ENCODE measurements around the gene DYNLL1.
"Not testable (repeated sequence)": the region's sequence is repeated elsewhere in the genome, so short reads cannot be mapped to it uniquely, and the experiment has no call there.

The DYNLL1 gene

GRCh38 chr12:120508537-120508936 is 12.6 kb downstream of the DYNLL1 start:
- no peak for DNase-seq (ENCODE audit: low read depth in 3 of 3)

- DNase-seq (ENCODE audit: low read depth in 3 of 3): no peak
These were observed 18.1 kb downstream of the DYNLL1 start for GRCh38 chr12:120514002-120514401.

DNA sequence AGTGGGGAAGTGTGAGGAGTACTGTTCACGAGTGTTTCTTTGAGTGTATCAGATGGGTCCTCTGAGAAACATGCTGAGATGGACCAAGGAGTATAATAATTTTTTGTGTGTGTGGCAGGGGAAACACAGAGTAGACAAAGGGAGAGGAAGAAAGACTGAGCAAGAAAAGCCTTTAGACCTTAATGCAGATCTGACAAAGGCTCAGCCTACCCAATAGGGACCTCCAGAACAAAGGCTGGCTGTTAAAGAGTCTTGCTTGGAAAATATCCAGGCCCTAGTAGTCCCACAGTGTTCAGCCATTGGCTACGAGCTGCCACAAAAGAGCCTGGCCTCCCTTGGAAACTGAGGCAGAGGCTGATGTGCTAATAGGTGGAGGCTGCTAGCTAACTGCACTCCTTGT is 19.6 kb downstream of the DYNLL1 start:
- no peak for DNase-seq (ENCODE audit: low read depth in 3 of 3)

DNA sequence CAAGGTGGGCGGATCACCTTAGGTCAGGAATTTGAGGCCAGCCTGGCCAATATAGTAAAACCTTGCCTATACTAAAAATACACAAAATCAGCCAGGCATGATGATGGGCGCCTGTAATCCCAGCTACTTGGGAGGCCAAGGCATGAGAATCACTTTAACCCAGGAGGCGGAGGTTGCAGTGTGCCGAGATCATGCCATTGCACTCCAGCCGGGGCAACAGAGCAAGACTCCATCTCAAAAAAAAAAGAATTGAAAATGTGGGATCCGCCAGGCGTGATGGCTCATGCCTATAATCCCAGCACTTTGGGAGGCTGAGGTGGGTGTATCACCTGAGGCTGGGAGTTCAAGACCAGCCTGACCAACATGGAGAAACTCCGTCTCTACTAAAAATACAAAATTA is 23.4 kb downstream of the DYNLL1 start:
- DNase-seq (ENCODE audit: low read depth in 3 of 3): not testable (repeated sequence)

- DNase-seq (ENCODE audit: low read depth in 3 of 3): no peak
These were observed 26.7 kb downstream of the DYNLL1 start for GRCh38 chr12:120522568-120522967.

DNA sequence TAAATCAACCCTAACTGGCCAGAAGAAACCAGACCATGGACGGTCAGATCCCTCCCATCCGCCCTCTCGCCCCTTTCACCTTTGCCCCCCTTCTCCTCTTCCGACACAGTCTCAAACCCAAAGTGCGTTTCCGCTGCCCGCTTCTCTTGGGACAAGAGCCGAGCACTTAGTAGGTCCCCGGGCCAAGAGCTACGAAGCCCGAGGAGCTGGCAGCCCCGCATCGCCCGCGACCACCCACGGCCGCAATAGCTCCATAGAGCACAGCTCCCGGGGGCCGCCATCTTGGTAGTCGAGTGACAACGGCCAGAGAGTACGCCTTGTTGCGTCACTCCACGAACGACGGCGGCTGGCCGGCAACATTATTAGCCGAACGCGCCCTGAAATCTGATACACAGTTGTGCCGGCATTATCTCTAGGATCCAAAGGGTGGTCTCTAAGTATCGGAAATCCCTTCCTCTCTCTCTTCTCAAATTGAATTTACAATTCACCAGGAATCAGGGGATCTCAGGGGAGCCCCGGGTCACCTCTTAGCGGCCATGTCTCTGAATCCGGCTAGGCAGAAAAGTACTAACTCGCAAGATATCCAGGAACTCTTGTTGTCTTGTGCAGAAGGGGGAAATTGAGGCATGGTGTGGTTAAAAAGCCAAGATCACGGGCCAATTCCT is 33.1 kb downstream of the DYNLL1 start, which contains the start of gene COQ5:
TSS of gene COQ5 (minus strand) at position 298 of the 665 bp plus-strand sequence. CDS start at position 281, 17 bp downstream.
- peak; percentile 67 to 79 (median 71) for DNase-seq (ENCODE audit: low read depth in 3 of 3)

- no peak for DNase-seq (ENCODE audit: low read depth in 3 of 3)
These were observed 33.9 kb downstream of the DYNLL1 start for GRCh38 chr12:120529641-120530417.

DNA sequence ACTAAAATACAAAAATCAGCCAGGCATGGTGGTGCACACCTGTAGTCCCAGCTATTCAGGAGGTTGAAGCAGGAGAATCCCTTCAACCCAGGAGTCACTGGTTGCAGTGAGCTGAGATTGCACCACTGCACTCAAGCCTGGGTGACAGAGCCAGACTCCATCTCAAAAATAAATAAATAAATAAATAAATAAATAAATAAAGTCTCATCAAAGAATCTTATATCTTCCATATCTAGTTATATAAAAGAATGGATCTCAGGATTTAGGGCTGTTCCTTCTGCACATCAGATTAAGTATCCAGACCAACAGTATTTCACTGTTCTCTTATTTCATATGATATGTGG is 34.5 kb downstream of the DYNLL1 start:
- DNase-seq (ENCODE audit: low read depth in 3 of 3): not testable (repeated sequence)

GRCh38 chr12:120532701-120533238 is 36.9 kb downstream of the DYNLL1 start:
- no peak for DNase-seq (ENCODE audit: low read depth in 3 of 3)

GRCh38 chr12:120534203-120534702 is 38.3 kb downstream of the DYNLL1 start, which contains the start of gene RNF10:
Gene RNF10 (plus strand): TSS chr12:120534356. CDS start chr12:120534812, 456 bp downstream.
- peak in 2 of 3 donors; percentile 48 to 64 for DNase-seq (ENCODE audit: low read depth in 3 of 3)

- peak in 2 of 3 donors; percentile 20 to 50 for DNase-seq (ENCODE audit: low read depth in 3 of 3)
These were observed 39.1 kb downstream of the DYNLL1 start for GRCh38 chr12:120534703-120535655.

GRCh38 chr12:120536064-120536791 is 40.3 kb downstream of the DYNLL1 start:
- DNase-seq (ENCODE audit: low read depth in 3 of 3): peak in 1 of 3 donors; percentile 9

DNA sequence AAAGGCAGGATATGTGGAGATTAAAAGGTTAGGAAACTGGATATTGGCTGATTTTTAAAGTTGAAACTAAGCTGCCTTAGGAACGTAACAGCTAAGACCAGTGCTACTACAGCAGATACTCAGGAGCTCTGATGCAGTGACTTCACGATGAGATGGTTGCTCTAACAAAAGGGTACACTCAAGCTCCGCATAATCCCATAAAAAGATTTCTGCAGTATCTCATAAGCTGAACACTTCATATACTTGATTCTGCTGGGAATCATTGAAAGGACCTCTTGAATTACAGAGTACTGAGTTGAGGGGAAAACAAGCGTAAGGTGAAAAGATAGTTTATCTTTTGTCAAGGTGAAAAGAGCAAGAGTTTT is 41.9 kb downstream of the DYNLL1 start:
- DNase-seq (ENCODE audit: low read depth in 3 of 3): no peak

GRCh38 chr12:120538281-120539156 is 42.6 kb downstream of the DYNLL1 start:
- no peak for DNase-seq (ENCODE audit: low read depth in 3 of 3)

DNA sequence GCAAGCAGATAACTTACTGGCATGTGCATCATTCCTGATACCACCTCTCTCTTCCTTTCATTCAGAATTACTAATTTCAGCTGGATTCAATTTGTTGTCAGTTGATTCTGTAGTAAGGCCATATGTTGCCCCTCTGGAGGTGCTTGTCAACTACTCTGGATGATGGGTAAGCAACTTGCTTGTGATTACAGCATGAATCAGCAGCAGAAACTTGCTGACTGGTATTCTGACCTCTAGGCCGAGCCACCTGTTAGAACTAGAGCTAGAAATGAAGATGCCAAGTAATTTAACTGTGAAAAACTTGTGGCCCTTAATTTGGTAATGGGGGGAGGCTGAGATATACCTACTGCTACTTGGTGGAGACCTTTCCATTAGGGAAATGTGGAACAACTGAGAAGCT is 43.4 kb downstream of the DYNLL1 start:
- DNase-seq (ENCODE audit: low read depth in 3 of 3): no peak

- no peak for DNase-seq (ENCODE audit: low read depth in 3 of 3)
These were observed 44.5 kb downstream of the DYNLL1 start for GRCh38 chr12:120540445-120540844.

DNA sequence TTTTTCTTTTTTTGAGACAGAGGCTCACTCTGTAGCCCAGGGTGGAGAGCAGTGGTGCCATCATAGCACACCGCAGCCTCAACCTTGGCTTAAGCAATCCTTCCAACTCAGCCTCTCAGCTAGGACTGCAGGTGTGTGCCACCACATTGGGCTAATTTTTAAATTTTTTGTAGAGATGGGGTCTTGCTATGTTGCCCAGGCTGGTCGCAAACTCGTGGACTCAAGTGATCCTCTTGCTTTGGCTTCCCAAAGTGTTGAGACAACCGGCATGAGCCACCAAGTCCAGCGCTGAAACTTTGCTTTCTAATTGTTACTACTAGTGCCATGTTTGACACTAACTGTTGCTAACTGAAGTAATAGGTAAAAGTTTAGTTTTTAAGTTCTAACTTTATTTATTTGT is 46.3 kb downstream of the DYNLL1 start:
- no peak for DNase-seq (ENCODE audit: low read depth in 3 of 3)

DNA sequence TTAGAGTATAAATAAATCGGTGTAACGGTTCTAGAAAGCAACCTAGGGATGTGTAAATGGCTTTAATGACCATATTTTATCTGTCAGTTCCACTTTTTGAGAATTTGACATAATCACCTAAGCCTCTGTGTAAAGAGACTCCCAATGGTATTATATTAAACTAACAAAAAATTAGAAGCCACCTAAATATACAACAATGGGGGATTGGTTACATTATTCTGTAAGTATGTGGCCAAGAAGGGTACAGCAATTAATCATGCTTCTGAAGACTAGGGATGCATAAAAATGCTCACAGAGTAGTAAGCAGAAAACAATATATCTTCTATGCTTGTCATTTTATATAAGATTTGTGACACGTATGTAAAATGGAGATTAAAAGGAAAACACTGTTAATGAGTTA is 48.8 kb downstream of the DYNLL1 start:
- no peak for DNase-seq (ENCODE audit: low read depth in 3 of 3)

- DNase-seq (ENCODE audit: low read depth in 3 of 3): no peak
These were observed 50.1 kb downstream of the DYNLL1 start for GRCh38 chr12:120546050-120546386.
